Measurements from ENCODE around the gene GALNT13. TPM values are rescaled to one million over a fixed set of nuclear protein-coding genes. Genes with fewer than 3 reads are reported as not detected.

GALNT13 gene
- total RNA-seq, 8 experiments from 2014 or later: 5.7 to 46.1 (median 16.6) TPM

GRCh38 chr2:154092571-154092970 lies 220.8 kb downstream of the GALNT13 start:
- in situ Hi-C loops (cut with MboI; ENCODE audit: low pct_unique_long_range_greater_than_20kb in 2 of 9, low sequenced_read_pairs in 9 of 9, unreplicated experiment in 9 of 9): no loop called here
- ATAC-seq (replicated peaks in 6 of 8): no peak
- Histone ChIP-seq H3K27ac (no peak overlapping the region), H3K4me3 (no peak overlapping the region), H3K4me1 (replicated peaks in 1 of 2) (peaks cover 0 to 6% of the 10 kb centered on the region in 2 donors)
- 17 to 100% (median 74%) methylated on average over 1 to 2 of the region's 2 CpGs for WGBS, 10 experiments

DNA sequence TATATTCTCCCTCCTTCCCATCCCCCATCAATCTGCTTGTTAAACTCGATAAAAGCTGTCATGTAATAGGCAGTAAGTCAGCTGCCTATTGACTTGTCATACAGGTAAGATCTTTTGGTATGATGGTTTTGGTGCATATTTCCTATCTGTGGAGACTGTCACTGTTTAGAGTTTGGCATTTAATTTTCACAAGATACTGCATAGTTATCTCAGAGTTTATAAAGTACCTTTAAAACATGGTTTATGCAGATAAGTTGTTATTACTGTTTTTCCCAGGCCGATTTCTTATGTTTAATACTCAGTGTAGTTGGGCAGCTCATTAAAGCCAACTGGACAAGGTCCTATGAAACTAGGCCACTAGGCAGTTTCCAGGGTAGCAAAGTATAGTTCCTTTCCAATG lies 222.1 kb downstream of the GALNT13 start:
- no peak overlapping the region for H3K4me3 ChIP-seq
- ATAC-seq (replicated peaks in 6 of 8): no peak
- in situ Hi-C loops (cut with MboI; ENCODE audit: low pct_unique_long_range_greater_than_20kb in 2 of 9, low sequenced_read_pairs in 9 of 9, unreplicated experiment in 9 of 9): no loop called here
- 0 to 93% (median 78%) methylated on average over 1 to 2 of the region's 2 CpGs; no CpG with 5 or more reads in 1 of the 10 experiments for WGBS, 10 experiments
- H3K27ac ChIP-seq: no peak overlapping the region
- H3K4me1 ChIP-seq (replicated peaks in 1 of 2): peaks cover 0 to 6% of the 10 kb centered on the region in 2 donors

DNA sequence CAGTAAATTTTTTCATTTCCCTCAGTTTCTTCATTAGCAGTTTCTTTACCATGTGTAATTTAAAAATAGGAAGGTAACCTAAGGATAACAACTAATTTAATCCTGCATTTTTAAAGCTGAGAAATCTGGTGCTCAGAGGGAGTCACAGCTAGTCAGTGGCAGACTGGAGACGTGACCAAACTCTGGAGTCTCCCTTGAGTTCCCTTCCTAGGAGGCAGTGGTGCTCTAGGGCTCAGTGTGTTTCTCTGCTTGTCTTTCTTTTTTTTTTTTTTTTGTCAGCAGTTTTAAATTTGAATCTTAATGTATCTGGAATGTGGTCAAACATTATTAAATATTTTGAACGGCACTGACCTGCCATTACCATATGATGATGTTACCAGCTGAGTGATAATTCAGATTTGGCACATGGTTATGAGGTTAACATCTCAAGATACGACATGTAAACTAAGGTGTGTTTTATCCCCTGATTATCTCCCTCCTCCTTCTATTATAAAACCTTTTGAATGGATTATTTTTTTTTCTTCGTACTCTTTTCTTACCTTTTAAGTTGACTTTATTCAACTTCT lies 226.2 kb downstream of the GALNT13 start:
- in situ Hi-C loops (cut with MboI; ENCODE audit: low pct_unique_long_range_greater_than_20kb in 2 of 9, low sequenced_read_pairs in 9 of 9, unreplicated experiment in 9 of 9): no loop called here
- Histone ChIP-seq H3K27ac (no peak overlapping the region), H3K4me3 (no peak overlapping the region), H3K4me1 (replicated peaks in 1 of 2) (peaks cover 0 to 6% of the 10 kb centered on the region in 2 donors)
- 23 to 96% (median 72%) methylated on average over 3 to 4 of the region's 4 CpGs; no CpG with 5 or more reads in 1 of the 10 experiments for WGBS, 10 experiments
- ATAC-seq (replicated peaks in 6 of 8): peak in 3 of 8 experiments; percentile 41 to 93 (median 92)

DNA sequence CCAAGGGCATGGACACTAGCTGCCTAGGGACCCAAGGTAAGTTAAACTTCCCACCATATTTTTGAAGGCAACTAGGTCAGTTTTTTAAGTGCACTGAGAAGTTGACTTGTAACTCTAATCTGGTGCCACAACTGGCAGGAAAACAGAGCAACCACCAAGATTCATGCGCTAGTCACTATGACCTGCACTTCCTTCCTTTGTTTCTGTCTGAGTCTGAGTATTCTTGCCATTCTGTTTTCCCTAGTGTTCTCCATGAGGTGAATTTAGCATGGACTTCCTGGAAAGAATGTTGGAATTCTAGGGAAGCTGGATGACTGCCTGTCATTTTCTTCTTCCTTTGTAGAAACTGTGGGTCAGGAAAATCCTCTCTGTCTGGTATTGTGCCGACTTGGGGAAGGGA lies 249.0 kb downstream of the GALNT13 start:
- Histone ChIP-seq H3K27ac (no peak overlapping the region), H3K4me1 (replicated peaks in 1 of 2) (no peaks in the 10 kb centered on the region), H3K4me3 (no peak overlapping the region)
- ATAC-seq (replicated peaks in 6 of 8): no peak
- WGBS, 10 experiments: 0 to 100% (median 95%) methylated on average over 1 to 2 of the region's 2 CpGs; no CpG with 5 or more reads in 1 of the 10 experiments
- in situ Hi-C loops (cut with MboI; ENCODE audit: low pct_unique_long_range_greater_than_20kb in 2 of 9, low sequenced_read_pairs in 9 of 9, unreplicated experiment in 9 of 9): no loop called here

- no peaks in the 10 kb centered on the region for H3K4me1 ChIP-seq (replicated peaks in 1 of 2)
- no peak overlapping the region for H3K4me3 ChIP-seq
- H3K27ac ChIP-seq: no peak overlapping the region
- in situ Hi-C loops (cut with MboI; ENCODE audit: low pct_unique_long_range_greater_than_20kb in 2 of 9, low sequenced_read_pairs in 9 of 9, unreplicated experiment in 9 of 9): no loop called here
- ATAC-seq (replicated peaks in 6 of 8): peak in 2 of 8 experiments; percentile 69 to 81
Observed at GRCh38 chr2:154125891-154126290, 254.2 kb downstream of the GALNT13 start.

DNA sequence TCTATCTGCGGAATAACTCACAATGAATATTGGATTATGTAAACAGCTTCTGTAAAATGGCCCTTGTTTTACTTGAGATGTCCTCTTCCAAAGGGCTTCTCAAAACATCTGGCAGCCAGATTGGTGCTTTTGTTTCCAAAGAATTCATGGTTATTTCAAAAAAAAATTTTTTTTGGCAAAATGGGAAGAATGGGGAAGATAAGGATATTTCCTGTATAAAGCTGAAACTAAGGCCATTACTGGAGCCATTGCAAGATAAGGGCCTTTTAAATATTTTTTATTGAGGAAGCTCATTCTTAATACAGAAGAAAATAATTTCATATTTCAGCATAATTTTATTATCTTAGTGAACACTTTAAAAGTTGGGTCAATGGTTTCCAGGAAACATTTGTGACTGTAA lies 259.1 kb downstream of the GALNT13 start:
- Histone ChIP-seq H3K4me3 (no peak overlapping the region), H3K27ac (no peak overlapping the region), H3K4me1 (replicated peaks in 1 of 2) (no peaks in the 10 kb centered on the region)
- in situ Hi-C loops (cut with MboI; ENCODE audit: low pct_unique_long_range_greater_than_20kb in 2 of 9, low sequenced_read_pairs in 9 of 9, unreplicated experiment in 9 of 9): no loop called here
- peak in 2 of 8 experiments; percentile 20 to 34 for ATAC-seq (replicated peaks in 6 of 8)
- 0 to 100% (median 33%) methylated on average over 1 of the region's 1 CpG; no CpG with 5 or more reads in 3 of the 10 experiments for WGBS, 10 experiments

DNA sequence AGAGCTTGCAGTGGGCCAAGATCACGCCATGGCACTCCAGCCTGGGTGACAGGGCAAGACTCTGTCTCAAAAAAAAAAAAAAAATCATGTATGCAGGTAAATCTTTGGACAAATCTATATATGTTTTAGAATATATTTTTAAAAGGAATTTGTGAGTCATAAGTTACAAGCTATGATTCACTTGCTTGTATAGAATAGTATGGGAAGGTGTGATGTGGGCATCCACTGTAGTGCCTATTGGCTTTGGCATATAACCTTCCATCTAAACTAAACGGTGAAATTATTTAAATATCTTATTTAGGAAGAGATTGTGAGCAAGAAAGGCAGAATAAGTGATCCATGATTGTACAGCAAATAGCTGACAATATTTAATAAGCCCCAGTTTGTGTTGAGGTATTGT lies 261.1 kb downstream of the GALNT13 start:
- 71 to 100% (median 100%) methylated on average over 1 to 2 of the region's 2 CpGs; no CpG with 5 or more reads in 1 of the 10 experiments for WGBS, 10 experiments
- H3K27ac ChIP-seq: no peak overlapping the region
- H3K4me3 ChIP-seq: no peak overlapping the region
- in situ Hi-C loops (cut with MboI; ENCODE audit: low pct_unique_long_range_greater_than_20kb in 2 of 9, low sequenced_read_pairs in 9 of 9, unreplicated experiment in 9 of 9): no loop called here
- no peaks in the 10 kb centered on the region for H3K4me1 ChIP-seq (replicated peaks in 1 of 2)
- ATAC-seq (replicated peaks in 6 of 8): no peak

GRCh38 chr2:154133823-154134222 lies 262.1 kb downstream of the GALNT13 start:
- 0 to 100% (median 83%) methylated on average over 1 to 3 of the region's 3 CpGs; no CpG with 5 or more reads in 3 of the 10 experiments for WGBS, 10 experiments
- peak in 3 of 8 experiments; percentile 86 to 98 (median 95) for ATAC-seq (replicated peaks in 6 of 8)
- in situ Hi-C loops (cut with MboI; ENCODE audit: low pct_unique_long_range_greater_than_20kb in 2 of 9, low sequenced_read_pairs in 9 of 9, unreplicated experiment in 9 of 9): no loop called here

GRCh38 chr2:154140249-154141025 lies 268.7 kb downstream of the GALNT13 start:
- in situ Hi-C loops (cut with MboI; ENCODE audit: low pct_unique_long_range_greater_than_20kb in 2 of 9, low sequenced_read_pairs in 9 of 9, unreplicated experiment in 9 of 9): no loop called here
- Histone ChIP-seq H3K27ac (no peak overlapping the region), H3K4me1 (replicated peaks in 1 of 2) (peaks cover 0 to 3% of the 10 kb centered on the region in 2 donors), H3K4me3 (no peak overlapping the region)
- no peak for ATAC-seq (replicated peaks in 6 of 8)
- 72 to 100% (median 92%) methylated on average over 1 to 4 of the region's 4 CpGs; no CpG with 5 or more reads in 1 of the 10 experiments for WGBS, 10 experiments

More at GRCh38 chr2:154133823-154134222, 262.1 kb downstream of the GALNT13 start:
- Histone ChIP-seq H3K27ac (no peak overlapping the region), H3K4me1 (replicated peaks in 1 of 2) (no peaks in the 10 kb centered on the region), H3K4me3 (no peak overlapping the region)

DNA sequence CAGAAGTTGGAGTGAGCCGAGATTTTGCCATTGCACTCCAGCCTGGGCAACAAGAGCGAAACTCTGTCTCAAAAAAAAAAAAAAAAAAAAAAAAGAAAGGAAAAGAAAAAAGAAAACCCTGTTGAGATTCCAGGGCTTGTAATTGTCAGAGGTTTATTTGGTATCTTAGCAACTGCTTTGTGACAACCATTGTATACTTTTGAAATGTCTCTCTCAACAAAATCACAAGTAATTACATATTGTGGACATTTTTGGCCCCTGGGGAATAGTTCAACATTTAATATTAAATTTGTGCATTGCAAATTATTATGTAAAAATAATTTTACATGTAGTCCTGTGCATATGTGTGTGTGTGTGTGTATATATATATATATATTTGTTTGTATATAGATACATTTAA lies 270.8 kb downstream of the GALNT13 start:
- 36 to 100% (median 73%) methylated on average over 1 to 2 of the region's 2 CpGs for WGBS, 10 experiments
- H3K4me3 ChIP-seq: no peak overlapping the region
- in situ Hi-C loops (cut with MboI; ENCODE audit: low pct_unique_long_range_greater_than_20kb in 2 of 9, low sequenced_read_pairs in 9 of 9, unreplicated experiment in 9 of 9): no loop called here

GRCh38 chr2:154143105-154143504 lies 271.4 kb downstream of the GALNT13 start:
- in situ Hi-C loops (cut with MboI; ENCODE audit: low pct_unique_long_range_greater_than_20kb in 2 of 9, low sequenced_read_pairs in 9 of 9, unreplicated experiment in 9 of 9): no loop called here
- WGBS, 10 experiments: 33 to 100% (median 91%) methylated on average over 1 to 4 of the region's 4 CpGs; no CpG with 5 or more reads in 4 of the 10 experiments

More for the DNA sequence above, 270.8 kb downstream of the GALNT13 start:
- peaks cover 0 to 3% of the 10 kb centered on the region in 2 donors for H3K4me1 ChIP-seq (replicated peaks in 1 of 2)
- no peak overlapping the region for H3K27ac ChIP-seq
- ATAC-seq (replicated peaks in 6 of 8): peak in 3 of 8 experiments; percentile 25 to 72 (median 47)

GRCh38 chr2:154158101-154158500 lies 286.4 kb downstream of the GALNT13 start:
- Histone ChIP-seq H3K4me3 (no peak overlapping the region), H3K27ac (no peak overlapping the region), H3K4me1 (replicated peaks in 1 of 2) (no peaks in the 10 kb centered on the region)
- ATAC-seq (replicated peaks in 6 of 8): no peak
- in situ Hi-C loops (cut with MboI; ENCODE audit: low pct_unique_long_range_greater_than_20kb in 2 of 9, low sequenced_read_pairs in 9 of 9, unreplicated experiment in 9 of 9): no loop called here
- 0 to 94% (median 79%) methylated on average over 1 to 2 of the region's 2 CpGs; no CpG with 5 or more reads in 3 of the 10 experiments for WGBS, 10 experiments

More at GRCh38 chr2:154143105-154143504, 271.4 kb downstream of the GALNT13 start:
- Histone ChIP-seq H3K4me1 (replicated peaks in 1 of 2) (peaks cover 0 to 3% of the 10 kb centered on the region in 2 donors), H3K27ac (no peak overlapping the region), H3K4me3 (no peak overlapping the region)
- peak in 1 of 8 experiments; percentile 6 for ATAC-seq (replicated peaks in 6 of 8)

DNA sequence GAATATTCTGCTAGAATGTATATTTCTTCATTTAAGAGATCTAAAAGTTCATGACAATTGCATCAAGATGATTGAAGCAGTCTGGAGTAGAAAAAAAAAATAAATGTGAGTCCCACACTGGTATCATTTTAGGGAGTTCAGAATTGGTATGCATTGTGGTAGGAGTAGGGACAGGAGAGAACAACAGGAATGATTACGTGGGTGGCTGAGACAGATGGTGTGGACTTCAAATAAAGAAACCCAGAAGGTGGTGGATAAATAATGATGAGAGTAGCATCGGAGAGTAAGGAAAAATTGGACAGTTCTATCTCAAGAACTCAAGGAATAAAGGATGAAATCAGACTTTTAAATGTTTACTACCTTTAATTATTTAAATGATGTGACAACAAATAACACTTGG lies 289.6 kb downstream of the GALNT13 start:
- no peak for ATAC-seq (replicated peaks in 6 of 8)
- Histone ChIP-seq H3K4me1 (replicated peaks in 1 of 2) (no peaks in the 10 kb centered on the region), H3K4me3 (no peak overlapping the region), H3K27ac (no peak overlapping the region)
- in situ Hi-C loops (cut with MboI; ENCODE audit: low pct_unique_long_range_greater_than_20kb in 2 of 9, low sequenced_read_pairs in 9 of 9, unreplicated experiment in 9 of 9): no loop called here
- WGBS, 10 experiments: 54 to 100% (median 88%) methylated on average over 1 to 2 of the region's 2 CpGs

Measured in motor neuron (in vitro differentiated cells).